Prostate gland (tissue), 2 donors: ENCODE measurements around the gene NAA10.

ENCODE experiments used
- CTCF ChIP-seq, 4 experiments: fragments of 200-600 bp in 2 of 4; fragments of 450-650 bp in 2 of 4; sonication (generic) in 2 of 4; IDR thresholded peaks; 1 replicate in 3 of 4; 2 replicates in 1 of 4; pipeline ENCODE4 v1.5.1; 2016 to 2019; ENCODE audit warnings: antibody characterized with exemption in 4 of 4, mild to moderate bottlenecking in 2 of 4, moderate library complexity in 2 of 4
- POLR2A ChIP-seq: fragments of 450-650 bp; IDR thresholded peaks from one replicate; pipeline ENCODE4 v1.6.1; 2016; ENCODE audit warnings: antibody characterized with exemption, mild to moderate bottlenecking

GRCh38 chrX:153981231-153981630, 46.4 kb upstream of the NAA10 start:
- TF ChIP-seq CTCF (IDR thresholded peaks at IDR 0.05) (no peak), POLR2A (no peak)
